GM10847 (cell line): ENCODE results near the gene ZNF841.

Experiments
- POLR2A ChIP-seq: IDR thresholded peaks from 2 replicates; pipeline ENCODE4 v1.6.1; 2011; ENCODE audit not compliant: insufficient read length; ENCODE audit errors: extremely low read depth

The ZNF841 gene

GRCh38 chr19:52099497-52100138, 4.1 kb upstream of the ZNF841 start:
- TF ChIP-seq POLR2A: no peak

GRCh38 chr19:52094526-52095130, 937 bp downstream of the ZNF841 start:
- no peak for TF ChIP-seq POLR2A

- no peak for TF ChIP-seq POLR2A
These were observed 9.1 kb downstream of the ZNF841 start for GRCh38 chr19:52086481-52086880.

- TF ChIP-seq POLR2A: no peak
These were observed 25.1 kb downstream of the ZNF841 start for GRCh38 chr19:52070496-52070895.

- no peak for TF ChIP-seq POLR2A
These were observed 25.9 kb downstream of the ZNF841 start for GRCh38 chr19:52069653-52070052.

GRCh38 chr19:52066258-52066863, 29.2 kb downstream of the ZNF841 start:
- no peak for TF ChIP-seq POLR2A

- no peak for TF ChIP-seq POLR2A
These were observed 30.2 kb downstream of the ZNF841 start for GRCh38 chr19:52065399-52065798.

GRCh38 chr19:52048555-52049501, 46.7 kb downstream of the ZNF841 start, which contains the start of gene ZNF432:
ZNF432 (minus strand) TSS chr19:52048838; CDS start chr19:52046868, 1,970 bp downstream.
- peak; percentile 39 for TF ChIP-seq POLR2A

GRCh38 chr19:52039169-52039568, 56.4 kb downstream of the ZNF841 start:
- TF ChIP-seq POLR2A: no peak

GRCh38 chr19:52034051-52034728, 61.4 kb downstream of the ZNF841 start:
- TF ChIP-seq POLR2A: no peak

- TF ChIP-seq POLR2A: no peak
These were observed 66.8 kb downstream of the ZNF841 start for GRCh38 chr19:52028780-52029123.

GRCh38 chr19:52028027-52028779, 67.4 kb downstream of the ZNF841 start, which contains the start of gene ZNF614:
ZNF614 (minus strand) TSS chr19:52028379; CDS start chr19:52025745, 2,634 bp downstream.
- peak; percentile 71 for TF ChIP-seq POLR2A

- no peak for TF ChIP-seq POLR2A
These were observed 73.4 kb downstream of the ZNF841 start for GRCh38 chr19:52022193-52022592.

- TF ChIP-seq POLR2A: no peak
These were observed 75.1 kb downstream of the ZNF841 start for GRCh38 chr19:52020506-52020905.
